ENCODE data around the gene RHBDF1. TPM values are rescaled to one million over a fixed set of nuclear protein-coding genes. Genes with fewer than 3 reads are reported as not detected.
"Not testable (repeated sequence)": the region's sequence is repeated elsewhere in the genome, so short reads cannot be mapped to it uniquely, and the experiment has no call there.

Gene RHBDF1
- total RNA-seq, 2 donors from 2014 or later: 39.5 to 39.7 TPM

GRCh38 chr16:62968-63391 is 9.5 kb downstream of the RHBDF1 start:
- intact Hi-C loops (cut with DNase I): loop anchor here in 1 of 2 donors (1.0 kb wide), 1 partner anchor 27 kb away; no protein-coding TSS in a partner anchor
- DNase-seq (ENCODE audit: low spot score): no peak

- no peak for DNase-seq (ENCODE audit: low spot score)
- intact Hi-C loops (cut with DNase I): no loop called here
Observed at GRCh38 chr16:62283-62967, 10.0 kb downstream of the RHBDF1 start.

DNA sequence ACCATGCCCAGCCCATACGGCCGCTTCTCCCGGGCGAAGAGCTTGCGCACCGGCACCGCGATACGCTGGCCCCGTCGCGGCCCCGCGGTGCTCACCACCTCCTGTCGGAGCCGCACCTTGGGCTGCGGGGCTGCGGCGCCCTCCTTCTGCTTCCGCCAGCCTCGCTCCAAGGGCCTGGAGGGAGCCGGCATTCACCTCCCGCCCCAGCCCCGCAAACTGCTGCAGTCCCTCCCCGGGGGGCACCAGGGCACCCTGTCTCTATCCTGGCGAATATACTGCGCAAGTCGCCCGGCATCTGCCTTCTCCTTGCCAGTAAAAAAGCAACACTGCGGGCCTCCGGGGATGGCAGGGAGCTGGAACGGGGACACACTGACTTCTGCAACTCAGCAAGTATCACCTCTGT is 10.6 kb downstream of the RHBDF1 start:
- DNase-seq (ENCODE audit: low spot score): no peak
- intact Hi-C loops (cut with DNase I): no loop called here

DNA sequence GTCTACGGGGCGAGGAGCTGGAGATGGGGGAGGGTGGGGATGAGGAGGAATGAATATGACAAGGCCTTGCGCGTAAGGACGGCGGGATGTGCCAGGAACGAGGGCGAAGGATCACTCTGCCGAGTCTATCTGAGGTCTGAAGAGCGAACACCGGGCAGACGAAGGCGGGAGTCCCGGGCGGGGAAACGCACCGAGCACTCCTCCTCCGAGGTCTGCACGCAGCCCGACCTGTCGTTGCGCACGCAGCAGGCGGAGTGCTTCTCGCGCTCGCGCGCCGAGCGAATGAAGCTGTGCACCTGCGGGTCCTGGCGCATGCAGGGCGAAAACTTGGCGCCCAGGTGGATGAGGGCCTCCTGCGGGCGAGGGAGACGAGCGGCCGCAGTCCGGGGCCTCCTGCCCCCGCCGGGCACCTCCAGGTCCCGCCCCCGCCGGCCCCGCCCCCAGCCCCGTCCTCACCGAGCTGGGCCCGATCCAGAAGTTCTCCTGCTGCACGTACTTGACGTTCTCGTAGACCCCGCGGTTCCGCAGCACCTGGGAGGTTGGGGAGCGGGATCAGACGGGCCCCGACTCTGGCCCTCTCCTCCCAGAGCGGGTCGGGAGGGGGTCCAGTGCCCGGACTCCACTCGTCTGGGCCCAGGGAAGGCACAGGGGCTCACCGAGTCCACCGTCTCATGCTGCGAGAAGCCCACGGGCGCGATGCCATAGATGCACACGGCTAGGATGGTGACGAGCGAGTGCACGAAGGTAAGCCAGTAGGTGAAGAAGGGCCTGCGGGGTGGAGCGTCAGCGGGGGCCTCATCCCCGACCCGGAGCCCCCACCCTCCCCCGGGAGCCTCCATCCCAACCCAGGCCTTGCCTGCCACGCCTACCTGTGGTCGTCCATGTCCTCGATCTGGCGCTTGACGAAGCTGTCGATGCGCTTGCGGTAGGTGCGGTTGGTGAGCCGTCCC is 11.2 kb downstream of the RHBDF1 start:
- DNase-seq (ENCODE audit: low spot score): no peak
- intact Hi-C loops (cut with DNase I): no loop called here

GRCh38 chr16:60166-60565 is 12.3 kb downstream of the RHBDF1 start:
- intact Hi-C loops (cut with DNase I): no loop called here
- no peak for DNase-seq (ENCODE audit: low spot score)

DNA sequence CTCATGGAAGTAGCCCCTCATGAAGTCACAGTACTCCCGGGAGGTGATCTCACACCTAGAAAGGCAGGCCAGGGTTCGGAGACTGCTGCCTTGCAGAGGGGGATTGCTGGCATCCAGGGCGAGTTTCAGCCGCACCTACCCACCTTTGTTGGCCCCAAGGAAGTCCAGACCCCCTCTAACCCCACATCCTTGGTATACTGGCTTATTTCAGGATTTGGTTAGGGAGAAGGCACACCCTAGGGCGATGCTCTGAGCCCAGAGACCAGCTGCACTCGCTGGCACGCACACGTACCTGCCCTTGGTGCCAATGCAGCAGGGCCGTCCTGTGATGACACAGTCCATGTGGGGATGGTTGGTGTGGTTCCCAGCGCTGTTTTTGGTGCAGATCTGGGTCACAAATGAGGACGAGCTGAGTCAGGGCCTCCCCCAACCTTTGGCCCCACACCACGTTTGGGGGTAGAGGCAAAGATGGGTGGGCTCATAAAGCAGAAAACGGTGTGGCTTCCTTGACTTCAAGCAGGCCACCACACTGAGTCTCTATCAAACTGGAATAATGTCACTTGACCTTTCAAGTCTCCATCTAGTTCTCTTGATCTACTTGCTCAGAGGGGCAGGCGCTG is 12.9 kb downstream of the RHBDF1 start:
- intact Hi-C loops (cut with DNase I): no loop called here
- DNase-seq (ENCODE audit: low spot score): no peak

GRCh38 chr16:58491-59439 is 13.7 kb downstream of the RHBDF1 start:
- DNase-seq (ENCODE audit: low spot score): no peak
- intact Hi-C loops (cut with DNase I): no loop called here

DNA sequence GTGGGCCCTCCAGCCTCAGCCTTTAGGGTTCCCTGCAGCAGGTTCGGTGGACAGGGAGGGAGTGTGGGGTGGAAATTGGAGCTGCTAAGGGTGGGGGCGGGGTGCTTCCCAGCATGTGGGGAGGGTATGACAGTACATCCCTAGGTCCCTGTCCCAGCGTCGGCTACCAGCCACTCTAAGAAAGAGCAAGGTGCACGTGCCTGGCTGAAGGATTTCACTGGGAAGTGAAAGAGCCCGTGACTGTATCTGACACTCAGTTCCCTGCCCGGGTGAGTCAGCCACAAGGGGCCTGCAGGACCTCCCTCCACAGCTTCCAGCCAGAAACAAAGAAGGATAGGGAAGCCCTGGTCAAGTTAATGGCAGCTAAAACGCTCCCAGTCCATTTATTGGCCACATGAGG is 14.7 kb downstream of the RHBDF1 start:
- DNase-seq (ENCODE audit: low spot score): no peak
- intact Hi-C loops (cut with DNase I): no loop called here

- intact Hi-C loops (cut with DNase I): no loop called here
- no peak for DNase-seq (ENCODE audit: low spot score)
Observed at GRCh38 chr16:56231-56927, 16.1 kb downstream of the RHBDF1 start.

- peak; percentile 63 for DNase-seq (ENCODE audit: low spot score)
- intact Hi-C loops (cut with DNase I): no loop called here
Observed at GRCh38 chr16:55571-56136, 16.8 kb downstream of the RHBDF1 start.

GRCh38 chr16:54237-54581 is 18.2 kb downstream of the RHBDF1 start:
- intact Hi-C loops (cut with DNase I): no loop called here
- DNase-seq (ENCODE audit: low spot score): peak; percentile 62

- intact Hi-C loops (cut with DNase I): no loop called here
- DNase-seq (ENCODE audit: low spot score): peak; percentile 100
Observed at GRCh38 chr16:53346-54236, 18.8 kb downstream of the RHBDF1 start, which contains the start of the genes POLR3K and SNRNP25. Gene POLR3K (minus strand): TSS chr16:53608. CDS start chr16:53586, 22 bp downstream. Gene SNRNP25 (plus strand): TSS chr16:53828. CDS start chr16:54017, 189 bp downstream.

DNA sequence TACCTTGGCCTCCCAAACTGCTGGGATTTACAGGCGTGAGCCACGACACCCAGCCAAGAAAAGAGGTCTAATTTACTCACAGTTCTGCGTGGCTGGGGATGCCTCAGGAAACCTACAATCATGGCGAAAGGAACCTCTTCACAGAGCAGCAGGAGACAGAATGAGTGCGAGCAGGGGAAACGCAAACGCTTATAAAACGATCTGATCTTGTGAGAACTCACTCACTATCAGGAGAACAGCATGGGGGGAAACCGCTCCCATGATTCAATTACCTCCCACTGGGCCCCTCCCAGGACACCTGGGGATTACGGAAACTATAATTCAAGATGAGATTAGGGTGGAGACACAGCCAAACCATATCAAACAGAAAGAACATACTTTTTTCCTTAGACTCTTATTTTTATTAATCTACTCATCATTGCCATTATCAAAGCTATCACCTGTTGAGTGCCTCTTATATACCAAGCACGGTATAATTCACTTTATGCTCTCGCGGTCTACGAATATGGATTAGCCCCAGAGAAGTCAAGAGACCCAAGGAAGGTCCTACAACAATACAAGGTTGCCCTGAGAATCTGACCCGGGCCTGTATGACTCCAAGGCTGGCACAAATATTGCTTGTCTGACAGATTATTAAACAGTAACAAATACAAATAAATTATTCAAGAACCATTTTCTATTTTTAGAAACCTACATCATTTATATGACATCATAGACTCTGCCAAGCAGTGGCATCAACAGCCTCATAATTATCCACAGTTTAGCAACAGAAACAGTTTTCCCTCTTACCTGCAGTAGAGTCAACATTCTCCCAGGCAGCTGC is 21.5 kb downstream of the RHBDF1 start:
- DNase-seq (ENCODE audit: low spot score): peak; percentile 63
- intact Hi-C loops (cut with DNase I): no loop called here

GRCh38 chr16:47234-47633 is 25.2 kb downstream of the RHBDF1 start:
- intact Hi-C loops (cut with DNase I): no loop called here
- no peak for DNase-seq (ENCODE audit: low spot score)

DNA sequence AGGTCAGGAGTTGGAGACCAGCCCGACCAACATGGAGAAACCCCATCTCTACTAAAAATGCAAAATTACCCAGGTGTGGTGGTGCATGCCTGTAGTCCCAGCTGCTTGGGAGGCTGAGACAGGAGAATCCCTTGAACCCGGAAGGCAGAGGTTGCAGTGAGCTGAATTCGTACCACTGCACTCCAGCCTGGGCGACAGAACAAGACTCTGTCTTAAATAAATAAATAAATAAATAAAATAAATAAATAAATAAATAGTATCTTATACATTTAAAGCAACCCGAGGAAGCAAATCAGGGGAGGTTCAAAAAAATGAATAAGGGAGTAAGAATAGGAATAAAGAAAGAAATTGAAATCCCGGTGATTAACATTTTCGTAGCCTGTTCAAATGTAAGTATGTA is 25.9 kb downstream of the RHBDF1 start:
- DNase-seq (ENCODE audit: low spot score); intact Hi-C loops (cut with DNase I): not testable (repeated sequence)

DNA sequence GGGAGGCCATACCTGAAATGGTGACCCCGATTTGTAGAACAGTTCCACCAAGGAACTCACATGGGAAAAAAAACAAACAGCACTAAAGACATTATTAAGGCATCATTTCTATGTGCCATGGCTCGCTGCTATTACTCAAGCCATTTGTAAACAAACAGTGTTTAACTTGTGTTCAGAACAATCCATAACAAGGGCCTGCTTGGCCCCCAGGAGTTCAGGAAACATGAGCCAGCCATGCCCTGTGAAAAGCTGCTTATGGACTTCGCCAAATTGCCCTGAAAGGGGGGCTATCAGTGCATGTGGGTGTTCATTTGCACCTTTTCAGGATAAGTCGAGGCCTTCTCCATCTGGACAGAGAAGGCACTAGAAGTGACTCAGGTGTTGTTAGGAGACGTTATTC is 27.0 kb downstream of the RHBDF1 start:
- DNase-seq (ENCODE audit: low spot score): no peak
- intact Hi-C loops (cut with DNase I): no loop called here
